SH-SY5Y (cell line): Measurements from ENCODE around the gene FREM2.

Source experiments
- GATA2 ChIP-seq: IDR thresholded peaks from 2 replicates; pipeline ENCODE4 v1.6.1; 2011; ENCODE audit warnings: mild to moderate bottlenecking, low read depth, low read length
- GATA3 ChIP-seq: IDR thresholded peaks from 2 replicates; pipeline ENCODE4 v1.6.1; 2011; ENCODE audit warnings: low read depth, mild to moderate bottlenecking, low read length, moderate library complexity

GRCh38 chr13:38863536-38863935, 176.7 kb downstream of the FREM2 start:
- no peak for TF ChIP-seq GATA2
- TF ChIP-seq GATA3, result no peak
